ENCODE results near the gene MARCHF4. TPM values are rescaled to one million over a fixed set of nuclear protein-coding genes. Genes with fewer than 3 reads are reported as not detected.
A peak's percentile ranks its signal among the peaks of the same experiment; 100 is the strongest.

MARCHF4 gene
- total RNA-seq, 1 experiment from 2014 or later: 0.26 TPM

DNA sequence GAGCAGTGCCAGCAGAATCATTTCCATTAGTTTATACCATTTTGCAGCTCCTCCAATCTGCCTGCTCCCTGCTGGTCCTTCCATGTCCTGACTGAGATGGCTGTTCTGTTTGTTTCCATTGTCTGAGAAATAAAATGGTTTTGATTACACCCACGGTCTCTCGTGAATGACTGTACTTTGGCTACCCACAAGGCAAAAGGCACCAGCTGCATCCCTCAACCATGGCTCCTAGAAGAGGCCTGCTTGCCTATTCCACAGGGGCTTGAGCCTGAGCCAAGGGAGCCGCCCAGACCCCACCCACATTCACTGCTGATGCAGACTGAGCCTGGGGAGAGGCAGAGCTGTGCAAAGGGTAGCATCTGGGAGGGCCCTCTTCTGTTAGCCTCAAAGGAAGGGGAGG is 31.2 kb downstream of the MARCHF4 start:
- Histone ChIP-seq H3K79me1 (ENCODE audit: insufficient read depth, low read depth, low read length, poor library complexity, severe bottlenecking) (no peaks in the 10 kb centered on the region), H3K79me2 (ENCODE audit: insufficient read depth, low read length) (no peaks in the 10 kb centered on the region), H3K23me2 (ENCODE audit: insufficient read length, low read depth, low read length, poor library complexity, severe bottlenecking) (no peaks in the 10 kb centered on the region), H2BK12ac (ENCODE audit: insufficient read length, low read depth, low read length) (no peak overlapping the region), H2BK15ac (ENCODE audit: low read depth, low read length) (no peak overlapping the region), H3K14ac (ENCODE audit: insufficient read depth, low read length) (no peak overlapping the region), H3K27me3 (ENCODE audit: insufficient read depth, low read length) (no peaks in the 10 kb centered on the region), H3K4ac (ENCODE audit: low read depth, low read length) (no peak overlapping the region), H2BK5ac (ENCODE audit: insufficient read length, low read length) (no peak overlapping the region), H2AK5ac (ENCODE audit: insufficient read length, low read length) (no peak overlapping the region), H3K9ac (ENCODE audit: extremely low read depth, insufficient read length, low read length) (no peak overlapping the region), H2BK20ac (ENCODE audit: low read depth, low read length, poor library complexity, severe bottlenecking) (no peak overlapping the region), H3K4me1 (ENCODE audit: insufficient read depth, low read length) (peaks cover 19% of the 10 kb centered on the region), H3K4me2 (ENCODE audit: insufficient read depth, insufficient read length, low read length) (no peak overlapping the region), H2BK120ac (ENCODE audit: low read depth, low read length, poor library complexity, severe bottlenecking) (no peak overlapping the region), H3K9me3 (ENCODE audit: control insufficient read depth, low read depth, low read length) (no peaks in the 10 kb centered on the region), H3K18ac (ENCODE audit: insufficient read length, low read depth, low read length) (no peak overlapping the region), H2AFZ (ENCODE audit: low read length) (no peak overlapping the region), H4K20me1 (ENCODE audit: control insufficient read depth, insufficient read depth, insufficient read length) (no peaks in the 10 kb centered on the region), H3T11ph (ENCODE audit: low read length) (no peak overlapping the region), H4K91ac (ENCODE audit: insufficient read length, low read depth, low read length) (no peak overlapping the region), H3K56ac (ENCODE audit: insufficient read length, low read depth, low read length) (no peak overlapping the region), H3K23ac (ENCODE audit: insufficient read length, low read depth, low read length) (no peak overlapping the region), H4K5ac (ENCODE audit: insufficient read length, low read depth, low read length) (no peak overlapping the region), H4K8ac (replicated peaks; ENCODE audit: insufficient read length, low read depth, low read length) (no peak overlapping the region), H3K27ac (ENCODE audit: insufficient read length, low read depth, low read length) (no peak overlapping the region)
- Mint-ChIP-seq H3K4me1 (peaks cover 57 to 61% of the 10 kb centered on the region in 2 experiments), H3K27me3 (ENCODE audit: low read depth) (peaks cover 10% of the 10 kb centered on the region), H3K4me3 (no peak overlapping the region), H3K36me3 (ENCODE audit: insufficient read depth in 1 of 3, low read depth in 3 of 3) (no peaks in the 10 kb centered on the region; a peak in 1 of 7 replicates), H3K27ac (peak overlapping the region in 2 of 3 experiments; percentile 68 to 81; a peak in 2 of 7 replicates), H3K9me3 (no peaks in the 10 kb centered on the region)
- TF ChIP-seq CTCF (conservative IDR thresholded peaks at IDR 0.05): no peak
- no peak for DNase-seq
- WGBS (ENCODE audit: extremely low coverage, insufficient read length, low lambda C conversion rate): no CpG with 5 or more reads among the region's 3 CpGs
